HEK293 (cell line): ENCODE measurements around the gene RAB28.

ENCODE experiments used
- CTCF ChIA-PET: fragments of 350-600 bp; formaldehyde crosslinking; extraction: SDS; loops from one replicate; lab custom pipeline; 2021; ENCODE audit warnings: antibody characterized with exemption; lab: Yijun Ruan, JAX
- POLR2A ChIA-PET: fragments of 300-600 bp; formaldehyde crosslinking; extraction: SDS; loops from one replicate; lab custom pipeline; 2020; ENCODE audit warnings: antibody characterized with exemption, inconsistent platforms; lab: Yijun Ruan, JAX
- H3K27ac ChIP-seq: fragments of 200-500 bp; sonication (Bioruptor generic); 2 replicates; pipeline ENCODE4 v1.5.1; 2014; ENCODE audit warnings: low read depth, low read length, control low read depth, inconsistent platforms; ENCODE audit errors: extremely low read depth
- H3K36me3 ChIP-seq, 2 experiments: fragments of 200-500 bp in 1 of 2; sonication (Bioruptor generic) in 1 of 2; 1 replicate in 1 of 2; 2 replicates in 1 of 2; pipeline ENCODE4 v1.5.1; 2014 to 2017; ENCODE audit warnings: inconsistent platforms in 2 of 2, low read length in 2 of 2; ENCODE audit not compliant: control insufficient read depth in 2 of 2, insufficient read depth in 1 of 2
- H3K4me1 ChIP-seq: fragments of 200-500 bp; sonication (Bioruptor generic); 2 replicates; pipeline ENCODE4 v1.5.1; 2014; ENCODE audit warnings: mild to moderate bottlenecking, low read length, inconsistent platforms; ENCODE audit not compliant: control insufficient read depth, insufficient read depth
- H3K4me3 ChIP-seq: 2 replicates; pipeline ENCODE4 v1.5.1; 2011; ENCODE audit warnings: low read depth, mild to moderate bottlenecking, control low read depth, low read length, moderate library complexity
- H3K9me3 ChIP-seq: fragments of 200-500 bp; sonication (Bioruptor generic); 2 replicates; pipeline ENCODE4 v1.5.1; 2014; ENCODE audit warnings: low read depth, low read length, inconsistent platforms; ENCODE audit not compliant: control insufficient read depth, insufficient read depth
- GLI4 ChIP-seq: fragments of 450-650 bp; formaldehyde crosslinking; IDR thresholded peaks from 2 replicates; pipeline ENCODE4 v1.5.1; 2016; ENCODE audit warnings: missing biosample characterization, missing genetic modification characterization
- HOXA7 ChIP-seq: sonication (generic); formaldehyde crosslinking; IDR thresholded peaks from 2 replicates; pipeline ENCODE4 v1.8.1; 2022; ENCODE audit warnings: missing genetic modification reagents, borderline replicate concordance
- HOXC10 ChIP-seq: sonication (generic); formaldehyde crosslinking; IDR thresholded peaks from 2 replicates; pipeline ENCODE4 v1.8.1; 2023; ENCODE audit warnings: mild to moderate bottlenecking, missing genetic modification reagents
- HOXD13 ChIP-seq: sonication (generic); formaldehyde crosslinking; IDR thresholded peaks from 2 replicates; pipeline ENCODE4 v1.8.0; 2022; ENCODE audit warnings: missing genetic modification reagents, borderline replicate concordance
- TCF7L2 ChIP-seq: IDR thresholded peaks from 2 replicates; pipeline ENCODE4 v1.6.1; 2011; ENCODE audit warnings: low read depth, mild to moderate bottlenecking, inconsistent platforms, low read length, moderate library complexity, borderline replicate concordance
- ZBTB21 ChIP-seq: fragments of 450-650 bp; formaldehyde crosslinking; IDR thresholded peaks from 2 replicates; pipeline ENCODE4 v1.5.1; 2017; ENCODE audit warnings: missing biosample characterization, missing genetic modification characterization
- ZBTB48 ChIP-seq: fragments of 450-650 bp; formaldehyde crosslinking; IDR thresholded peaks from 2 replicates; pipeline ENCODE4 v1.5.1; 2016; ENCODE audit warnings: missing biosample characterization, missing genetic modification characterization
- ZNF121 ChIP-seq: fragments of 450-650 bp; formaldehyde crosslinking; IDR thresholded peaks from 2 replicates; pipeline ENCODE4 v1.5.1; 2016; ENCODE audit warnings: missing biosample characterization, missing genetic modification characterization
- ZNF133 ChIP-seq: fragments of 450-650 bp; formaldehyde crosslinking; IDR thresholded peaks from 2 replicates; pipeline ENCODE4 v1.5.1; 2016; ENCODE audit warnings: missing biosample characterization, missing genetic modification characterization
- ZNF174 ChIP-seq: fragments of 450-650 bp; formaldehyde crosslinking; IDR thresholded peaks from 2 replicates; pipeline ENCODE4 v1.5.0; 2017; ENCODE audit warnings: missing biosample characterization, mild to moderate bottlenecking, missing genetic modification characterization
- ZNF239 ChIP-seq: fragments of 450-650 bp; formaldehyde crosslinking; IDR thresholded peaks from 2 replicates; pipeline ENCODE4 v1.5.1; 2016; ENCODE audit warnings: missing biosample characterization, missing genetic modification characterization
- ZNF24 ChIP-seq: fragments of 450-650 bp; formaldehyde crosslinking; IDR thresholded peaks from 2 replicates; pipeline ENCODE4 v1.5.1; 2016; ENCODE audit warnings: missing biosample characterization, missing genetic modification characterization
- ZNF274 ChIP-seq, 2 experiments: fragments of 200-500 bp in 1 of 2; fragments of 450-650 bp in 1 of 2; sonication (Bioruptor generic) in 1 of 2; formaldehyde crosslinking in 1 of 2; IDR thresholded peaks; 2 replicates each; pipeline versions ENCODE4 v1.5.1 to v1.6.1; 2014 to 2016; ENCODE audit warnings: borderline replicate concordance in 1 of 2, inconsistent platforms in 1 of 2, low read length in 1 of 2, missing biosample characterization in 1 of 2, missing genetic modification characterization in 1 of 2
- ZNF48 ChIP-seq: fragments of 450-650 bp; formaldehyde crosslinking; IDR thresholded peaks from 2 replicates; pipeline ENCODE4 v1.5.1; 2016; ENCODE audit warnings: missing biosample characterization, missing genetic modification characterization
- ZNF664 ChIP-seq: fragments of 450-650 bp; formaldehyde crosslinking; IDR thresholded peaks from 2 replicates; pipeline ENCODE4 v1.5.1; 2016; ENCODE audit warnings: missing biosample characterization, missing genetic modification characterization
- ZSCAN16 ChIP-seq: fragments of 450-650 bp; formaldehyde crosslinking; IDR thresholded peaks from 2 replicates; pipeline ENCODE4 v1.5.1; 2016; ENCODE audit warnings: missing biosample characterization, missing genetic modification characterization
- TF ChIP-seq, protein P1 (sequence below): fragments of 450-650 bp; formaldehyde crosslinking; IDR thresholded peaks from 2 replicates; pipeline ENCODE4 v1.5.0; 2017; ENCODE audit warnings: missing biosample characterization, missing genetic modification characterization, borderline replicate concordance
- TF ChIP-seq, protein P2 (sequence below): fragments of 450-650 bp; formaldehyde crosslinking; IDR thresholded peaks from 2 replicates; pipeline ENCODE4 v1.5.1; 2016; ENCODE audit warnings: missing biosample characterization, missing genetic modification characterization, borderline replicate concordance
- TF ChIP-seq, protein P3 (sequence below): fragments of 450-650 bp; formaldehyde crosslinking; IDR thresholded peaks from 2 replicates; pipeline ENCODE4 v1.5.1; 2016; ENCODE audit warnings: missing biosample characterization, missing genetic modification characterization

Gene RAB28

DNA sequence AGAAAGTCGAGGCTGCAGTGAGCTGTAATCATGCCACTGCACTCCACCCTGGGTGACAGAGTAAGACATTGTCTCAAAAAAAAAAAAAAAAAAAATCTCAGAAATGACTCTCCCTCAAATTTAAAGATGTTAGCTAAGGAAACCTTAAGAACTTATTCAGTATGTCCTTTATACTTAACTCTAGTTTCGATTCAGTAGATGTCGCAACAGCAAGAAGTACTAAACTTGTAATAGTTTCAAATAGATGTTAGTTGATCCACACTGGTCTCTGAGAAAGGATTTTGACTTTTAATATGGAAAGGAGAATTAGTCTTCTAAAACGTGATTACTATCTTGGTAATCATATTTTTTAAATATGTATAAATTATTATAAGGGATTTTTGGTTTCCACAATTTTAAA is 30.6 kb upstream of the RAB28 start (continued):
- TF ChIP-seq HOXD13 (no peak), ZSCAN16 (tag by site-specific recombination) (no peak), ZNF239 (tag by site-specific recombination) (no peak), ZBTB21 (tag by site-specific recombination) (no peak), GLI4 (no peak), ZNF174 (no peak)

DNA sequence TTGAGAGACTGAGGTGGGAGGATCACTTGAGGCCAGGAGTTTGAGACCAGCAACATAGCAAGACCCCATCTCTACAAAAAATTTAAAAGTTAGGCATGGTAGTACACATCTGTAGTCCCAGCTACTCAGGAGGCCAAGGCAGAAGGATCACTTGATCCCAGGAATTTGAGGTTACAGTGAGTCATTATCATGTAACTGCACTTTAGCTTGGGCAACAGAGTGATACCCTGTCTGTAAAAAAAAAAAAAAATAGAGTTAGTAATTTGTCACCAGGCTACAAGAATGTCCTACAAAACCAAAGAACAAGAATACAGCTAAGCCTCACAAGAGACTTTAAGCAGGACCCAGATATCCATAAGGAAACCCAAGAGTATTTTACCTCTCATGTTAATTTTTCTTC is 27.0 kb upstream of the RAB28 start:
- no peaks in the 10 kb centered on the region for H3K4me1 ChIP-seq
- POLR2A ChIA-PET = no interaction called here
- H3K4me3 ChIP-seq = no peak overlapping the region
- no peak for TF ChIP-seq ZBTB48
- TF ChIP-seq, protein P1, sequence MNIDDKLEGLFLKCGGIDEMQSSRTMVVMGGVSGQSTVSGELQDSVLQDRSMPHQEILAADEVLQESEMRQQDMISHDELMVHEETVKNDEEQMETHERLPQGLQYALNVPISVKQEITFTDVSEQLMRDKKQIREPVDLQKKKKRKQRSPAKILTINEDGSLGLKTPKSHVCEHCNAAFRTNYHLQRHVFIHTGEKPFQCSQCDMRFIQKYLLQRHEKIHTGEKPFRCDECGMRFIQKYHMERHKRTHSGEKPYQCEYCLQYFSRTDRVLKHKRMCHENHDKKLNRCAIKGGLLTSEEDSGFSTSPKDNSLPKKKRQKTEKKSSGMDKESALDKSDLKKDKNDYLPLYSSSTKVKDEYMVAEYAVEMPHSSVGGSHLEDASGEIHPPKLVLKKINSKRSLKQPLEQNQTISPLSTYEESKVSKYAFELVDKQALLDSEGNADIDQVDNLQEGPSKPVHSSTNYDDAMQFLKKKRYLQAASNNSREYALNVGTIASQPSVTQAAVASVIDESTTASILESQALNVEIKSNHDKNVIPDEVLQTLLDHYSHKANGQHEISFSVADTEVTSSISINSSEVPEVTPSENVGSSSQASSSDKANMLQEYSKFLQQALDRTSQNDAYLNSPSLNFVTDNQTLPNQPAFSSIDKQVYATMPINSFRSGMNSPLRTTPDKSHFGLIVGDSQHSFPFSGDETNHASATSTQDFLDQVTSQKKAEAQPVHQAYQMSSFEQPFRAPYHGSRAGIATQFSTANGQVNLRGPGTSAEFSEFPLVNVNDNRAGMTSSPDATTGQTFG (tag by site-specific recombination) = no peak
- TF ChIP-seq ZNF664 (tag by site-specific recombination) = no peak
- no peak for TF ChIP-seq ZNF48
- TF ChIP-seq, protein P2, sequence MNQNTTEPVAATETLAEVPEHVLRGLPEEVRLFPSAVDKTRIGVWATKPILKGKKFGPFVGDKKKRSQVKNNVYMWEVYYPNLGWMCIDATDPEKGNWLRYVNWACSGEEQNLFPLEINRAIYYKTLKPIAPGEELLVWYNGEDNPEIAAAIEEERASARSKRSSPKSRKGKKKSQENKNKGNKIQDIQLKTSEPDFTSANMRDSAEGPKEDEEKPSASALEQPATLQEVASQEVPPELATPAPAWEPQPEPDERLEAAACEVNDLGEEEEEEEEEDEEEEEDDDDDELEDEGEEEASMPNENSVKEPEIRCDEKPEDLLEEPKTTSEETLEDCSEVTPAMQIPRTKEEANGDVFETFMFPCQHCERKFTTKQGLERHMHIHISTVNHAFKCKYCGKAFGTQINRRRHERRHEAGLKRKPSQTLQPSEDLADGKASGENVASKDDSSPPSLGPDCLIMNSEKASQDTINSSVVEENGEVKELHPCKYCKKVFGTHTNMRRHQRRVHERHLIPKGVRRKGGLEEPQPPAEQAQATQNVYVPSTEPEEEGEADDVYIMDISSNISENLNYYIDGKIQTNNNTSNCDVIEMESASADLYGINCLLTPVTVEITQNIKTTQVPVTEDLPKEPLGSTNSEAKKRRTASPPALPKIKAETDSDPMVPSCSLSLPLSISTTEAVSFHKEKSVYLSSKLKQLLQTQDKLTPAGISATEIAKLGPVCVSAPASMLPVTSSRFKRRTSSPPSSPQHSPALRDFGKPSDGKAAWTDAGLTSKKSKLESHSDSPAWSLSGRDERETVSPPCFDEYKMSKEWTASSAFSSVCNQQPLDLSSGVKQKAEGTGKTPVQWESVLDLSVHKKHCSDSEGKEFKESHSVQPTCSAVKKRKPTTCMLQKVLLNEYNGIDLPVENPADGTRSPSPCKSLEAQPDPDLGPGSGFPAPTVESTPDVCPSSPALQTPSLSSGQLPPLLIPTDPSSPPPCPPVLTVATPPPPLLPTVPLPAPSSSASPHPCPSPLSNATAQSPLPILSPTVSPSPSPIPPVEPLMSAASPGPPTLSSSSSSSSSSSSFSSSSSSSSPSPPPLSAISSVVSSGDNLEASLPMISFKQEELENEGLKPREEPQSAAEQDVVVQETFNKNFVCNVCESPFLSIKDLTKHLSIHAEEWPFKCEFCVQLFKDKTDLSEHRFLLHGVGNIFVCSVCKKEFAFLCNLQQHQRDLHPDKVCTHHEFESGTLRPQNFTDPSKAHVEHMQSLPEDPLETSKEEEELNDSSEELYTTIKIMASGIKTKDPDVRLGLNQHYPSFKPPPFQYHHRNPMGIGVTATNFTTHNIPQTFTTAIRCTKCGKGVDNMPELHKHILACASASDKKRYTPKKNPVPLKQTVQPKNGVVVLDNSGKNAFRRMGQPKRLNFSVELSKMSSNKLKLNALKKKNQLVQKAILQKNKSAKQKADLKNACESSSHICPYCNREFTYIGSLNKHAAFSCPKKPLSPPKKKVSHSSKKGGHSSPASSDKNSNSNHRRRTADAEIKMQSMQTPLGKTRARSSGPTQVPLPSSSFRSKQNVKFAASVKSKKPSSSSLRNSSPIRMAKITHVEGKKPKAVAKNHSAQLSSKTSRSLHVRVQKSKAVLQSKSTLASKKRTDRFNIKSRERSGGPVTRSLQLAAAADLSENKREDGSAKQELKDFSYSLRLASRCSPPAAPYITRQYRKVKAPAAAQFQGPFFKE = no peak
- TF ChIP-seq ZNF274 (IDR thresholded peaks at IDR 0.05; ENCODE audit: low read length) = no peak
- TF ChIP-seq ZNF274 (tag by site-specific recombination; IDR thresholded peaks at IDR 0.05; ENCODE audit: borderline replicate concordance) = no peak
- no peak for TF ChIP-seq TCF7L2
- no peak for TF ChIP-seq ZNF121 (tag by site-specific recombination)
- TF ChIP-seq, protein P3, sequence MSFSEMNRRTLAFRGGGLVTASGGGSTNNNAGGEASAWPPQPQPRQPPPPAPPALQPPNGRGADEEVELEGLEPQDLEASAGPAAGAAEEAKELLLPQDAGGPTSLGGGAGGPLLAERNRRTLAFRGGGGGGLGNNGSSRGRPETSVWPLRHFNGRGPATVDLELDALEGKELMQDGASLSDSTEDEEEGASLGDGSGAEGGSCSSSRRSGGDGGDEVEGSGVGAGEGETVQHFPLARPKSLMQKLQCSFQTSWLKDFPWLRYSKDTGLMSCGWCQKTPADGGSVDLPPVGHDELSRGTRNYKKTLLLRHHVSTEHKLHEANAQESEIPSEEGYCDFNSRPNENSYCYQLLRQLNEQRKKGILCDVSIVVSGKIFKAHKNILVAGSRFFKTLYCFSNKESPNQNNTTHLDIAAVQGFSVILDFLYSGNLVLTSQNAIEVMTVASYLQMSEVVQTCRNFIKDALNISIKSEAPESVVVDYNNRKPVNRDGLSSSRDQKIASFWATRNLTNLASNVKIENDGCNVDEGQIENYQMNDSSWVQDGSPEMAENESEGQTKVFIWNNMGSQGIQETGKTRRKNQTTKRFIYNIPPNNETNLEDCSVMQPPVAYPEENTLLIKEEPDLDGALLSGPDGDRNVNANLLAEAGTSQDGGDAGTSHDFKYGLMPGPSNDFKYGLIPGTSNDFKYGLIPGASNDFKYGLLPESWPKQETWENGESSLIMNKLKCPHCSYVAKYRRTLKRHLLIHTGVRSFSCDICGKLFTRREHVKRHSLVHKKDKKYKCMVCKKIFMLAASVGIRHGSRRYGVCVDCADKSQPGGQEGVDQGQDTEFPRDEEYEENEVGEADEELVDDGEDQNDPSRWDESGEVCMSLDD (tag by site-specific recombination) = no peak
- no peak for TF ChIP-seq HOXC10
- TF ChIP-seq ZNF24 = no peak
- TF ChIP-seq ZNF133 (tag by site-specific recombination) = no peak
- no peak for TF ChIP-seq HOXA7 (CRISPR knock-in tag)
- CTCF ChIA-PET = interaction anchor here (0.7 kb wide), 1 partner anchor 782 kb away, joined by 7 read pairs; no protein-coding TSS in a partner anchor
- no peaks in the 10 kb centered on the region for H3K9me3 ChIP-seq
- no peak overlapping the region for H3K27ac ChIP-seq
- H3K36me3 ChIP-seq = no peaks in the 10 kb centered on the region
